GM19238 (cell line): ENCODE measurements around the gene ANKAR.
"Not testable (repeated sequence)": the region's sequence is repeated elsewhere in the genome, so short reads cannot be mapped to it uniquely, and the experiment has no call there.

ENCODE experiments used
- DNase-seq: peaks from one replicate; pipeline ENCODE4 v3.0.0; 2011; ENCODE audit warnings: low spot score; ENCODE audit not compliant: insufficient read length

The ANKAR gene

GRCh38 chr2:189674374-189675112 lies at the start of gene ANKAR:
Gene ANKAR (plus strand): TSS chr2:189674670. CDS start chr2:189676491, 1,821 bp downstream.
- peak; percentile 76 for DNase-seq

GRCh38 chr2:189625636-189626035 lies 48.8 kb upstream of the ANKAR start:
- DNase-seq: no peak

GRCh38 chr2:189627789-189628188 lies 46.7 kb upstream of the ANKAR start:
- no peak for DNase-seq

- no peak for DNase-seq
Observed at GRCh38 chr2:189628817-189629530, 45.5 kb upstream of the ANKAR start.

GRCh38 chr2:189629531-189630453 lies 44.7 kb upstream of the ANKAR start:
- DNase-seq: no peak

GRCh38 chr2:189631849-189632248 lies 42.6 kb upstream of the ANKAR start:
- DNase-seq: no peak

GRCh38 chr2:189633392-189633811 lies 41.1 kb upstream of the ANKAR start:
- no peak for DNase-seq

GRCh38 chr2:189635353-189635752 lies 39.1 kb upstream of the ANKAR start:
- no peak for DNase-seq

- no peak for DNase-seq
Observed at GRCh38 chr2:189638301-189639006, 36.0 kb upstream of the ANKAR start.

GRCh38 chr2:189639007-189639609 lies 35.4 kb upstream of the ANKAR start:
- DNase-seq: no peak

- no peak for DNase-seq
Observed at GRCh38 chr2:189641002-189641401, 33.5 kb upstream of the ANKAR start.

GRCh38 chr2:189641590-189641989 lies 32.9 kb upstream of the ANKAR start:
- no peak for DNase-seq

GRCh38 chr2:189646521-189646920 lies 27.9 kb upstream of the ANKAR start:
- no peak for DNase-seq

- DNase-seq: no peak
Observed at GRCh38 chr2:189648846-189649509, 25.5 kb upstream of the ANKAR start.

GRCh38 chr2:189651284-189651683 lies 23.2 kb upstream of the ANKAR start:
- DNase-seq: no peak

- DNase-seq: not testable (repeated sequence)
Observed at GRCh38 chr2:189653464-189653863, 21.0 kb upstream of the ANKAR start.

- no peak for DNase-seq
Observed at GRCh38 chr2:189654641-189655040, 19.8 kb upstream of the ANKAR start.

- DNase-seq: no peak
Observed at GRCh38 chr2:189657867-189658266, 16.6 kb upstream of the ANKAR start.

GRCh38 chr2:189658306-189659212 lies 15.9 kb upstream of the ANKAR start:
- DNase-seq: no peak
